ENCODE results near the gene ADCY2.

The ADCY2 gene

DNA sequence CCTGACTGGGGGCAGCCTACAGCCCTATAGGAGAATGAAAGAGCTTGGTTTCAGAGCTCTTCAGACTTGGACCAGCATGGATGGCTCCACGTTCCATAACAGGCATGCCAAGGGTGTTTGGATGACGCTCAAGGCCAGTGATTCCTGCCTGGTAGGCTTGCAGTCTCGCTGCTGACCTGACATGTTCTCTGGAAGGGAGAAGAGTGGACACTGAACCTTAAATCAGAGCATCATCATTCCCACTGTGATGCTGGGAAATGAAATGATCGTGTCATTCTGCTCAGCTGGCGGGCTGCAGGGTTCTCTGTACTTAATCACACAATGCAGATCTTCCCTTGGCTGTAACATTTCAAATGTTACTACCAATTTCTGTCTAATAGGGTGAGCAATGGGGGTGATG is 398.0 kb downstream of the ADCY2 start:
- Histone ChIP-seq H3K4me2 (ENCODE audit: low read length) (no peak overlapping the region), H2BK5ac (ENCODE audit: low read length) (no peak overlapping the region), H3K4ac (ENCODE audit: low read depth, low read length) (no peak overlapping the region), H3K27ac (ENCODE audit: low read depth, low read length) (no peak overlapping the region), H3K23ac (ENCODE audit: low read length) (no peak overlapping the region), H3K27me3 (ENCODE audit: insufficient read depth, low read length, poor library complexity) (no peaks in the 10 kb centered on the region), H3K9ac (ENCODE audit: low read length) (no peak overlapping the region), H3K4me1 (ENCODE audit: control insufficient read depth, low read depth, low read length) (no peaks in the 10 kb centered on the region), H3K79me1 (ENCODE audit: low read length) (no peaks in the 10 kb centered on the region), H4K5ac (ENCODE audit: low read length) (no peak overlapping the region), H2BK120ac (ENCODE audit: low read depth, low read length) (no peak overlapping the region), H2AK5ac (ENCODE audit: low read length) (no peak overlapping the region), H2BK15ac (replicated peaks; ENCODE audit: low read depth) (no peak overlapping the region), H3K4me3 (ENCODE audit: low read length) (no peak overlapping the region), H3K18ac (ENCODE audit: low read length) (no peak overlapping the region), H3K79me2 (ENCODE audit: control insufficient read depth, insufficient read depth, low read length) (no peaks in the 10 kb centered on the region), H4K8ac (ENCODE audit: low read depth, low read length) (no peak overlapping the region), H3K36me3 (ENCODE audit: control insufficient read depth, insufficient read depth, low read length) (no peaks in the 10 kb centered on the region), H3K56ac (ENCODE audit: low read length) (no peak overlapping the region)
- DNase-seq, result no peak
- no CpG with 5 or more reads among the region's 5 CpGs for WGBS (ENCODE audit: extremely low coverage, insufficient coverage, low lambda C conversion rate)

DNA sequence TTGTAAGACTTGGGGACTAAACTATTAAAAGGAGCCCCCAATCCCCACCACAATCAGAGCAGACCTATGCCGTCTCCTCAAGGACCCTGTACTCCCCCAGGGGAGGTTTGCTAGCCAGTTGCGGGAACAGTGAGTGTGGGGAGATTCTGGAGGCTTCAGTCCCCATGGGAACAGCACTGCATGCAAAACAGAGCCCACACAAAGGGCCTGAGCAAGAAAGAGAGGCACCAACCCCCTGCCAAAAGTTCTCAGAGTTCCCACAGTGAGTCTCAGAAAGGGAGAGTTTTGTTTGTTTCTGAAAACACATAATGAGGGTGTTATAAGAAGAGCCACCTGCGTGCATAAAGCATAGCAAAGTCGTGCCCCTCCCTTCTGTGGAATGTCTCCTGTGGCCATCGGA is 398.4 kb downstream of the ADCY2 start:
- Histone ChIP-seq H2BK15ac (replicated peaks; ENCODE audit: low read depth) (no peak overlapping the region), H4K8ac (ENCODE audit: low read depth, low read length) (no peak overlapping the region), H3K9ac (ENCODE audit: low read length) (no peak overlapping the region), H3K36me3 (ENCODE audit: control insufficient read depth, insufficient read depth, low read length) (no peaks in the 10 kb centered on the region), H3K18ac (ENCODE audit: low read length) (no peak overlapping the region), H3K79me1 (ENCODE audit: low read length) (no peaks in the 10 kb centered on the region), H3K79me2 (ENCODE audit: control insufficient read depth, insufficient read depth, low read length) (no peaks in the 10 kb centered on the region), H4K5ac (ENCODE audit: low read length) (no peak overlapping the region), H2BK120ac (ENCODE audit: low read depth, low read length) (no peak overlapping the region), H3K27ac (ENCODE audit: low read depth, low read length) (no peak overlapping the region), H2AK5ac (ENCODE audit: low read length) (no peak overlapping the region), H3K4ac (ENCODE audit: low read depth, low read length) (no peak overlapping the region), H3K4me2 (ENCODE audit: low read length) (no peak overlapping the region), H3K27me3 (ENCODE audit: insufficient read depth, low read length, poor library complexity) (no peaks in the 10 kb centered on the region), H3K4me3 (ENCODE audit: low read length) (no peak overlapping the region), H3K23ac (ENCODE audit: low read length) (no peak overlapping the region), H3K4me1 (ENCODE audit: control insufficient read depth, low read depth, low read length) (no peaks in the 10 kb centered on the region), H2BK5ac (ENCODE audit: low read length) (no peak overlapping the region), H3K56ac (ENCODE audit: low read length) (no peak overlapping the region)
- DNase-seq, result no peak
- no CpG with 5 or more reads among the region's 5 CpGs for WGBS (ENCODE audit: extremely low coverage, insufficient coverage, low lambda C conversion rate)

DNA sequence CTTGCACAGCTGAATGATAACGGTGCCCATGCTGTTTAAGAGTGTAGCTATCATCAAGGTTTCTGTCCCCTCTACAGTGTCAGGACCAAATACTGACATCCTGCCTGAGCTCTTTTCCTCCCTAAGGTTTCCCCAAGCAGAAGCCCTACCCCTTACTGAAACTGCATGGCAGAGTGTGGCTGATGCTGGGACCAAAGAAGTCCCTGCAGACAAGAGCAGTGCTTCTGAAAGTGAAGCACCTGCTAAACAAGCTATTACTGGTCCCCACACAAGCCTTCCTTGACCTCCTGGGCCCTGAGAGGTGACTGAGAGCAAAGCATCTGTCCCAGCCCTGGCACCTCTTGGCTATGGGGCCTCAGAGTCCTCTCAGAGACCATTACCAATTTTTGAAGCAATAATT is 398.9 kb downstream of the ADCY2 start:
- H3K4me2 ChIP-seq (ENCODE audit: low read length), result no peak overlapping the region
- no peak overlapping the region for H2BK5ac ChIP-seq (ENCODE audit: low read length)
- no peak overlapping the region for H3K4ac ChIP-seq (ENCODE audit: low read depth, low read length)
- H4K5ac ChIP-seq (ENCODE audit: low read length), result no peak overlapping the region
- H3K18ac ChIP-seq (ENCODE audit: low read length), result no peak overlapping the region
- H3K56ac ChIP-seq (ENCODE audit: low read length), result no peak overlapping the region
- H3K79me2 ChIP-seq (ENCODE audit: control insufficient read depth, insufficient read depth, low read length), result no peaks in the 10 kb centered on the region
- no peak overlapping the region for H2AK5ac ChIP-seq (ENCODE audit: low read length)
- no peak overlapping the region for H2BK120ac ChIP-seq (ENCODE audit: low read depth, low read length)
- no peaks in the 10 kb centered on the region for H3K4me1 ChIP-seq (ENCODE audit: control insufficient read depth, low read depth, low read length)
- no CpG with 5 or more reads among the region's 1 CpG for WGBS (ENCODE audit: extremely low coverage, insufficient coverage, low lambda C conversion rate)
- H3K27ac ChIP-seq (ENCODE audit: low read depth, low read length), result no peak overlapping the region
- no peak overlapping the region for H3K9ac ChIP-seq (ENCODE audit: low read length)
- H3K79me1 ChIP-seq (ENCODE audit: low read length), result no peaks in the 10 kb centered on the region
- H2BK15ac ChIP-seq (replicated peaks; ENCODE audit: low read depth), result no peak overlapping the region
- H3K4me3 ChIP-seq (ENCODE audit: low read length), result no peak overlapping the region
- no peaks in the 10 kb centered on the region for H3K27me3 ChIP-seq (ENCODE audit: insufficient read depth, low read length, poor library complexity)
- DNase-seq, result no peak
- H3K36me3 ChIP-seq (ENCODE audit: control insufficient read depth, insufficient read depth, low read length), result no peaks in the 10 kb centered on the region
- H3K23ac ChIP-seq (ENCODE audit: low read length), result no peak overlapping the region
- no peak overlapping the region for H4K8ac ChIP-seq (ENCODE audit: low read depth, low read length)

DNA sequence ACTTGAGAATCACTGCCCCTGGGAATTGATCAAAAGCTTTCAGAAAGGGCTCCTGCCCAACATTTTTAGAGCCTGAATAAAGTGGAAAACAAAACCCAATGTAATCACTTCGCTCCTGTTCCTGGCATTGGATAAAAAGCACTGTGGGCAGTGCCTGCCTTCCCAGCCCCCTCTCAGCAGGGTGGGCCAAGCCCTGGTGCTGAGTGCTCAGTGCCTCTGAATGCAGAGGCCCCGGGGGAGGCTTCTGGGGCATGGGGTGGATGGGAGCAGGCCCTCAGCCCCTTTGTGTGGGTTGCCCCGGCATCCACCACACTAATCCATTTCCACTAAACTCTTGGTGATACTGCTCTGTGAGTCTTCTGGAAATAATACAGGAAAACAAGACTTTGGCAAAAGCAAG is 399.4 kb downstream of the ADCY2 start:
- H3K56ac ChIP-seq (ENCODE audit: low read length), result no peak overlapping the region
- H2AK5ac ChIP-seq (ENCODE audit: low read length), result no peak overlapping the region
- no peaks in the 10 kb centered on the region for H3K79me2 ChIP-seq (ENCODE audit: control insufficient read depth, insufficient read depth, low read length)
- no peak overlapping the region for H3K4me2 ChIP-seq (ENCODE audit: low read length)
- H4K5ac ChIP-seq (ENCODE audit: low read length), result no peak overlapping the region
- H2BK5ac ChIP-seq (ENCODE audit: low read length), result no peak overlapping the region
- no peaks in the 10 kb centered on the region for H3K36me3 ChIP-seq (ENCODE audit: control insufficient read depth, insufficient read depth, low read length)
- no peak overlapping the region for H2BK120ac ChIP-seq (ENCODE audit: low read depth, low read length)
- DNase-seq, result no peak
- no peak overlapping the region for H3K4me3 ChIP-seq (ENCODE audit: low read length)
- no peaks in the 10 kb centered on the region for H3K27me3 ChIP-seq (ENCODE audit: insufficient read depth, low read length, poor library complexity)
- no peak overlapping the region for H4K8ac ChIP-seq (ENCODE audit: low read depth, low read length)
- H3K18ac ChIP-seq (ENCODE audit: low read length), result no peak overlapping the region
- H3K79me1 ChIP-seq (ENCODE audit: low read length), result no peaks in the 10 kb centered on the region
- H3K27ac ChIP-seq (ENCODE audit: low read depth, low read length), result no peak overlapping the region
- no peak overlapping the region for H3K23ac ChIP-seq (ENCODE audit: low read length)
- H3K4ac ChIP-seq (ENCODE audit: low read depth, low read length), result no peak overlapping the region
- no peak overlapping the region for H3K9ac ChIP-seq (ENCODE audit: low read length)
- WGBS (ENCODE audit: extremely low coverage, insufficient coverage, low lambda C conversion rate), result no CpG with 5 or more reads among the region's 3 CpGs
- no peaks in the 10 kb centered on the region for H3K4me1 ChIP-seq (ENCODE audit: control insufficient read depth, low read depth, low read length)
- no peak overlapping the region for H2BK15ac ChIP-seq (replicated peaks; ENCODE audit: low read depth)

- no peak overlapping the region for H2BK120ac ChIP-seq (ENCODE audit: low read depth, low read length)
- H4K5ac ChIP-seq (ENCODE audit: low read length), result no peak overlapping the region
- no peak overlapping the region for H2AK5ac ChIP-seq (ENCODE audit: low read length)
- no peak overlapping the region for H3K4me2 ChIP-seq (ENCODE audit: low read length)
- DNase-seq, result no peak
- H3K27me3 ChIP-seq (ENCODE audit: insufficient read depth, low read length, poor library complexity), result no peaks in the 10 kb centered on the region
- H3K27ac ChIP-seq (ENCODE audit: low read depth, low read length), result no peak overlapping the region
- H3K18ac ChIP-seq (ENCODE audit: low read length), result no peak overlapping the region
- no peak overlapping the region for H3K9ac ChIP-seq (ENCODE audit: low read length)
- H3K4ac ChIP-seq (ENCODE audit: low read depth, low read length), result no peak overlapping the region
- H3K79me2 ChIP-seq (ENCODE audit: control insufficient read depth, insufficient read depth, low read length), result no peaks in the 10 kb centered on the region
- H3K79me1 ChIP-seq (ENCODE audit: low read length), result no peaks in the 10 kb centered on the region
- H3K4me3 ChIP-seq (ENCODE audit: low read length), result no peak overlapping the region
- H3K56ac ChIP-seq (ENCODE audit: low read length), result no peak overlapping the region
- no peak overlapping the region for H4K8ac ChIP-seq (ENCODE audit: low read depth, low read length)
- no peak overlapping the region for H3K23ac ChIP-seq (ENCODE audit: low read length)
- no peak overlapping the region for H2BK5ac ChIP-seq (ENCODE audit: low read length)
- no peaks in the 10 kb centered on the region for H3K4me1 ChIP-seq (ENCODE audit: control insufficient read depth, low read depth, low read length)
- WGBS (ENCODE audit: extremely low coverage, insufficient coverage, low lambda C conversion rate), result no CpG with 5 or more reads among the region's 14 CpGs
- no peak overlapping the region for H2BK15ac ChIP-seq (replicated peaks; ENCODE audit: low read depth)
- H3K36me3 ChIP-seq (ENCODE audit: control insufficient read depth, insufficient read depth, low read length), result no peaks in the 10 kb centered on the region
These were observed 406.1 kb downstream of the ADCY2 start for GRCh38 chr5:7801891-7802614.

DNA sequence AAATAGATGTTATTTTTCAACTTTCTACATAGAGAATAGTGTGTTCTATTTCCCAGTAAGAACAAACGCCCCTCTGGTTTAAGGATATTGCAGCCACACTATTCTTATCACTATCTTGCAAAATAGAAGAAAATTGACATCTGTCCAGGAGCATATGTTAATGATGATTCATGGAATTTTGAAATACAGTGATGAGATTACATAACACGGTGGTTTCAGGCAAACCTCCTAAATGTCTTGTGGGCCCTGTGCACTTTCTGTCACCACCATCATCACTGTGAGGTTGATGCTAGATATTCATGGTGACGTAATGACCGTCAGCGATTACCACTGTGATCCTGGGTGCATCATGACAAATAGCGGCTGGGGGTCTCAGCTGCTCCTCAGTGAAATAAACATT is 406.9 kb downstream of the ADCY2 start:
- H3K9ac ChIP-seq (ENCODE audit: low read length), result no peak overlapping the region
- no peaks in the 10 kb centered on the region for H3K27me3 ChIP-seq (ENCODE audit: insufficient read depth, low read length, poor library complexity)
- H3K4ac ChIP-seq (ENCODE audit: low read depth, low read length), result no peak overlapping the region
- H3K4me2 ChIP-seq (ENCODE audit: low read length), result no peak overlapping the region
- DNase-seq, result no peak
- H2BK120ac ChIP-seq (ENCODE audit: low read depth, low read length), result no peak overlapping the region
- H2BK5ac ChIP-seq (ENCODE audit: low read length), result no peak overlapping the region
- no peak overlapping the region for H2AK5ac ChIP-seq (ENCODE audit: low read length)
- no peak overlapping the region for H3K4me3 ChIP-seq (ENCODE audit: low read length)
- no peak overlapping the region for H3K27ac ChIP-seq (ENCODE audit: low read depth, low read length)
- no peak overlapping the region for H3K56ac ChIP-seq (ENCODE audit: low read length)
- WGBS (ENCODE audit: extremely low coverage, insufficient coverage, low lambda C conversion rate), result no CpG with 5 or more reads among the region's 6 CpGs
- H3K23ac ChIP-seq (ENCODE audit: low read length), result no peak overlapping the region
- H3K36me3 ChIP-seq (ENCODE audit: control insufficient read depth, insufficient read depth, low read length), result peaks cover 2% of the 10 kb centered on the region
- no peaks in the 10 kb centered on the region for H3K79me2 ChIP-seq (ENCODE audit: control insufficient read depth, insufficient read depth, low read length)
- H2BK15ac ChIP-seq (replicated peaks; ENCODE audit: low read depth), result no peak overlapping the region
- H4K5ac ChIP-seq (ENCODE audit: low read length), result no peak overlapping the region
- no peak overlapping the region for H4K8ac ChIP-seq (ENCODE audit: low read depth, low read length)
- H3K79me1 ChIP-seq (ENCODE audit: low read length), result no peaks in the 10 kb centered on the region
- H3K18ac ChIP-seq (ENCODE audit: low read length), result no peak overlapping the region
- H3K4me1 ChIP-seq (ENCODE audit: control insufficient read depth, low read depth, low read length), result no peaks in the 10 kb centered on the region

All from mesendoderm (in vitro differentiated cells).